Colonic mucosa (tissue), 4 donors: ENCODE results near the gene ZEB2. TPM values are rescaled to one million over a fixed set of nuclear protein-coding genes. Genes with fewer than 3 reads are reported as not detected.

Source experiments
- DNase-seq: peaks from one replicate; pipeline ENCODE4 v3.0.0-alpha.2; 2020
- H3K27ac ChIP-seq: fragments of 200-600 bp; one replicate; pipeline ENCODE4 v1.8.0; 2021
- H3K27me3 ChIP-seq: fragments of 200-600 bp; one replicate; pipeline ENCODE4 v1.8.0; 2021
- H3K36me3 ChIP-seq: fragments of 200-600 bp; one replicate; pipeline ENCODE4 v1.8.0; 2021
- H3K4me1 ChIP-seq: fragments of 200-600 bp; one replicate; pipeline ENCODE4 v1.8.0; 2021; ENCODE audit warnings: mild to moderate bottlenecking
- H3K4me3 ChIP-seq: fragments of 200-600 bp; one replicate; pipeline ENCODE4 v1.8.0; 2021
- H3K9ac ChIP-seq, 2 donors: one replicate each; pipeline ENCODE4 v1.7.0; 2013; ENCODE audit warnings: control low read depth in 2 of 2, low read depth in 2 of 2, low read length in 2 of 2
- H3K9me3 ChIP-seq: fragments of 200-600 bp; one replicate; pipeline ENCODE4 v1.8.0; 2021
- CTCF ChIP-seq: fragments of 200-600 bp; IDR thresholded peaks from one replicate; pipeline ENCODE4 v1.8.0; 2022; ENCODE audit warnings: antibody characterized with exemption, mild to moderate bottlenecking
- intact Hi-C: fragments of 100-400 bp; cut with DNase I; formaldehyde crosslinking; loops from one replicate; pipeline ENCODE4 v1.14.1; 2022
- total RNA-seq, 2 donors: library from RNA; stranded (reverse); fragmentation: NEBNext Ultra II Directional in 1 of 2; extraction: Animal tissue kit (Norgen Biotek cat#: 25700) in 1 of 2; gene quantifications; one replicate each; pipeline ENCODE4 v1.2.1, GENCODE V29; 2021
- donor health status: healthy.
- donor health status: DM: no; HTN: no; CAD: no.
- donor health status: DM: no; HTN: no; CAD: no.

ZEB2 gene
- total RNA-seq, 2 donors from 2014 or later = 17.4 to 29.6 TPM

- H3K4me1 ChIP-seq = no peaks in the 10 kb centered on the region
- H3K9ac ChIP-seq = no peak overlapping the region
- DNase-seq = no peak
- H3K36me3 ChIP-seq = no peaks in the 10 kb centered on the region
- intact Hi-C loops = no loop called here
- H3K27me3 ChIP-seq = no peaks in the 10 kb centered on the region
- no peaks in the 10 kb centered on the region for H3K9me3 ChIP-seq
- H3K4me3 ChIP-seq = no peak overlapping the region
- TF ChIP-seq CTCF = no peak
- no peak overlapping the region for H3K27ac ChIP-seq
These were observed 98.1 kb downstream of the ZEB2 start for GRCh38 chr2:144421606-144422510.

GRCh38 chr2:144419218-144419617 is 100.7 kb downstream of the ZEB2 start:
- no peak overlapping the region for H3K9ac ChIP-seq
- intact Hi-C loops = no loop called here
- H3K27me3 ChIP-seq = no peaks in the 10 kb centered on the region
- no peaks in the 10 kb centered on the region for H3K4me1 ChIP-seq
- no peak for TF ChIP-seq CTCF
- no peak overlapping the region for H3K4me3 ChIP-seq
- no peaks in the 10 kb centered on the region for H3K36me3 ChIP-seq
- no peaks in the 10 kb centered on the region for H3K9me3 ChIP-seq
- H3K27ac ChIP-seq = no peak overlapping the region
- no peak for DNase-seq

GRCh38 chr2:144415386-144415785 is 104.5 kb downstream of the ZEB2 start:
- TF ChIP-seq CTCF = no peak
- H3K4me1 ChIP-seq = no peaks in the 10 kb centered on the region
- H3K9ac ChIP-seq = no peak overlapping the region
- intact Hi-C loops = no loop called here
- no peaks in the 10 kb centered on the region for H3K36me3 ChIP-seq
- H3K4me3 ChIP-seq = no peak overlapping the region
- no peaks in the 10 kb centered on the region for H3K27me3 ChIP-seq
- DNase-seq = no peak
- H3K9me3 ChIP-seq = no peaks in the 10 kb centered on the region
- H3K27ac ChIP-seq = no peak overlapping the region

- Histone ChIP-seq H3K4me1 (no peaks in the 10 kb centered on the region), H3K9me3 (no peaks in the 10 kb centered on the region), H3K27ac (peak overlapping the region; percentile 1), H3K9ac (no peak overlapping the region), H3K4me3 (no peak overlapping the region), H3K27me3 (no peaks in the 10 kb centered on the region), H3K36me3 (no peaks in the 10 kb centered on the region)
- no peak for DNase-seq
- no peak for TF ChIP-seq CTCF
- intact Hi-C loops = loop anchor here (5.0 kb wide), 1 partner anchor 417 kb away; no protein-coding TSS in a partner anchor
These were observed 105.5 kb downstream of the ZEB2 start for GRCh38 chr2:144414324-144414845.

- H3K4me3 ChIP-seq = no peak overlapping the region
- H3K4me1 ChIP-seq = no peaks in the 10 kb centered on the region
- intact Hi-C loops = loop anchor here (5.0 kb wide), 1 partner anchor 415 kb away; no protein-coding TSS in a partner anchor
- H3K27ac ChIP-seq = no peak overlapping the region
- no peak overlapping the region for H3K9ac ChIP-seq
- H3K36me3 ChIP-seq = no peaks in the 10 kb centered on the region
- TF ChIP-seq CTCF = no peak
- H3K9me3 ChIP-seq = no peaks in the 10 kb centered on the region
- DNase-seq = no peak
- no peaks in the 10 kb centered on the region for H3K27me3 ChIP-seq
These were observed 107.2 kb downstream of the ZEB2 start for GRCh38 chr2:144412709-144413108.
